ENCODE results near the gene PIPOX.

PIPOX gene

GRCh38 chr17:29058391-29058790, 15.4 kb downstream of the PIPOX start:
- H3K9ac ChIP-seq (ENCODE audit: insufficient read length) = no peak overlapping the region
- TF ChIP-seq FOXP2 (optimal IDR thresholded peaks at IDR 0.05; ENCODE audit: control extremely low read depth, extremely low read length, insufficient read depth) (no peak), POLR2AphosphoS5 (IDR thresholded peaks at IDR 0.05; ENCODE audit: borderline replicate concordance, low read depth, low read length) (no peak), EZH2 (IDR thresholded peaks at IDR 0.05) (no peak)
- no peaks in the 10 kb centered on the region for H3K36me3 ChIP-seq (ENCODE audit: insufficient read depth, low read length)
- no peak overlapping the region for H3K4me3 ChIP-seq
- no peak overlapping the region for H3K27ac ChIP-seq
- H3K9me3 ChIP-seq (ENCODE audit: low read depth, low read length) = no peaks in the 10 kb centered on the region
- DNase-seq (ENCODE audit: low read depth, low spot score) = no peak

GRCh38 chr17:29059281-29059680, 16.3 kb downstream of the PIPOX start:
- Histone ChIP-seq H3K9me3 (ENCODE audit: low read depth, low read length) (no peaks in the 10 kb centered on the region), H3K9ac (ENCODE audit: insufficient read length) (no peak overlapping the region), H3K27ac (no peak overlapping the region), H3K4me3 (no peak overlapping the region), H3K36me3 (ENCODE audit: insufficient read depth, low read length) (no peaks in the 10 kb centered on the region)
- TF ChIP-seq FOXP2 (optimal IDR thresholded peaks at IDR 0.05; ENCODE audit: control extremely low read depth, extremely low read length, insufficient read depth) (no peak), EZH2 (IDR thresholded peaks at IDR 0.05) (no peak), POLR2AphosphoS5 (IDR thresholded peaks at IDR 0.05; ENCODE audit: borderline replicate concordance, low read depth, low read length) (no peak)
- no peak for DNase-seq (ENCODE audit: low read depth, low spot score)

GRCh38 chr17:29060475-29060874, 17.5 kb downstream of the PIPOX start:
- TF ChIP-seq EZH2 (IDR thresholded peaks at IDR 0.05) = no peak
- TF ChIP-seq POLR2AphosphoS5 (IDR thresholded peaks at IDR 0.05; ENCODE audit: borderline replicate concordance, low read depth, low read length) = no peak
- TF ChIP-seq FOXP2 (optimal IDR thresholded peaks at IDR 0.05; ENCODE audit: control extremely low read depth, extremely low read length, insufficient read depth) = no peak

GRCh38 chr17:29061036-29061435, 18.1 kb downstream of the PIPOX start:
- Histone ChIP-seq H3K4me3 (no peak overlapping the region), H3K9me3 (ENCODE audit: low read depth, low read length) (no peaks in the 10 kb centered on the region), H3K9ac (ENCODE audit: insufficient read length) (no peak overlapping the region), H3K27ac (no peak overlapping the region), H3K36me3 (ENCODE audit: insufficient read depth, low read length) (no peaks in the 10 kb centered on the region)
- no peak for DNase-seq (ENCODE audit: low read depth, low spot score)
- TF ChIP-seq POLR2AphosphoS5 (IDR thresholded peaks at IDR 0.05; ENCODE audit: borderline replicate concordance, low read depth, low read length) = no peak
- no peak for TF ChIP-seq EZH2 (IDR thresholded peaks at IDR 0.05)
- TF ChIP-seq FOXP2 (optimal IDR thresholded peaks at IDR 0.05; ENCODE audit: control extremely low read depth, extremely low read length, insufficient read depth) = no peak

More at GRCh38 chr17:29060475-29060874, 17.5 kb downstream of the PIPOX start:
- H3K36me3 ChIP-seq (ENCODE audit: insufficient read depth, low read length) = no peaks in the 10 kb centered on the region
- H3K9ac ChIP-seq (ENCODE audit: insufficient read length) = no peak overlapping the region
- no peak overlapping the region for H3K27ac ChIP-seq
- H3K9me3 ChIP-seq (ENCODE audit: low read depth, low read length) = no peaks in the 10 kb centered on the region
- no peak for DNase-seq (ENCODE audit: low read depth, low spot score)
- H3K4me3 ChIP-seq = no peak overlapping the region

- H3K36me3 ChIP-seq (ENCODE audit: insufficient read depth, low read length) = no peaks in the 10 kb centered on the region
- H3K9me3 ChIP-seq (ENCODE audit: low read depth, low read length) = no peaks in the 10 kb centered on the region
- no peak overlapping the region for H3K27ac ChIP-seq
- DNase-seq (ENCODE audit: low read depth, low spot score) = no peak
- no peak for TF ChIP-seq FOXP2 (optimal IDR thresholded peaks at IDR 0.05; ENCODE audit: control extremely low read depth, extremely low read length, insufficient read depth)
- H3K9ac ChIP-seq (ENCODE audit: insufficient read length) = no peak overlapping the region
- no peak overlapping the region for H3K4me3 ChIP-seq
These were observed 19.3 kb downstream of the PIPOX start for GRCh38 chr17:29062215-29062614.

DNA sequence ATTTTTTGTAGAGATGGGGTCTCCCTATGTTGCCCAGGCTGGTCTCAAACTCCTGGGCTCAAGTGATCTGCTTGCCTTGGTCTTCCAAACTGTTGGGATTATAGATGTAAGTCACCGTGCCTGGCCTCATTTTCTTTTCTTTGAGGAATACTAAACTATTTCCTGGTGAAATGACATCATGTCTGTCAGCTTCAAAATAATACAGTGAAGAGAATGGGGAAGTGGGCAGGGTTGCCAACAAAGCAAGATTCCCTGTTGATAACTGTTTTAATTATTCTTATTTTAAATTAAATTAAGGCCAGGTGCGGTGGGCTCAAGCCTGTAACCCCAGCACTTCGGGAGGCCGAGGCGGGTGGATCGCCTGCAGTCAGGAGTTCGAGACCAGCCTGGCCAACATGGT, 21.1 kb downstream of the PIPOX start:
- DNase-seq (ENCODE audit: low read depth, low spot score) = no peak
- Histone ChIP-seq H3K27ac (no peak overlapping the region), H3K36me3 (ENCODE audit: insufficient read depth, low read length) (no peaks in the 10 kb centered on the region), H3K9ac (ENCODE audit: insufficient read length) (no peak overlapping the region), H3K9me3 (ENCODE audit: low read depth, low read length) (no peaks in the 10 kb centered on the region), H3K4me3 (no peak overlapping the region)
- TF ChIP-seq POLR2AphosphoS5 (IDR thresholded peaks at IDR 0.05; ENCODE audit: borderline replicate concordance, low read depth, low read length) (no peak), EZH2 (IDR thresholded peaks at IDR 0.05) (no peak), FOXP2 (optimal IDR thresholded peaks at IDR 0.05; ENCODE audit: control extremely low read depth, extremely low read length, insufficient read depth) (no peak)

- Histone ChIP-seq H3K4me3 (no peak overlapping the region), H3K9ac (ENCODE audit: insufficient read length) (no peak overlapping the region), H3K36me3 (ENCODE audit: insufficient read depth, low read length) (no peaks in the 10 kb centered on the region), H3K9me3 (ENCODE audit: low read depth, low read length) (no peaks in the 10 kb centered on the region), H3K27ac (no peak overlapping the region)
- no peak for DNase-seq (ENCODE audit: low read depth, low spot score)
- TF ChIP-seq EZH2 (IDR thresholded peaks at IDR 0.05) = no peak
- TF ChIP-seq POLR2AphosphoS5 (IDR thresholded peaks at IDR 0.05; ENCODE audit: borderline replicate concordance, low read depth, low read length) = no peak
- no peak for TF ChIP-seq FOXP2 (optimal IDR thresholded peaks at IDR 0.05; ENCODE audit: control extremely low read depth, extremely low read length, insufficient read depth)
These were observed 23.1 kb downstream of the PIPOX start for GRCh38 chr17:29066047-29066446.

- no peak for TF ChIP-seq POLR2AphosphoS5 (IDR thresholded peaks at IDR 0.05; ENCODE audit: borderline replicate concordance, low read depth, low read length)
- TF ChIP-seq EZH2 (IDR thresholded peaks at IDR 0.05) = no peak
- TF ChIP-seq FOXP2 (optimal IDR thresholded peaks at IDR 0.05; ENCODE audit: control extremely low read depth, extremely low read length, insufficient read depth) = no peak
- H3K9me3 ChIP-seq (ENCODE audit: low read depth, low read length) = no peaks in the 10 kb centered on the region
- DNase-seq (ENCODE audit: low read depth, low spot score) = no peak
- H3K36me3 ChIP-seq (ENCODE audit: insufficient read depth, low read length) = no peaks in the 10 kb centered on the region
- no peak overlapping the region for H3K27ac ChIP-seq
- H3K4me3 ChIP-seq = no peak overlapping the region
- H3K9ac ChIP-seq (ENCODE audit: insufficient read length) = no peak overlapping the region
These were observed 23.7 kb downstream of the PIPOX start for GRCh38 chr17:29066606-29067005.

GRCh38 chr17:29068818-29069217, 25.9 kb downstream of the PIPOX start:
- H3K9me3 ChIP-seq (ENCODE audit: low read depth, low read length) = no peaks in the 10 kb centered on the region
- DNase-seq (ENCODE audit: low read depth, low spot score) = no peak
- H3K27ac ChIP-seq = no peak overlapping the region
- H3K9ac ChIP-seq (ENCODE audit: insufficient read length) = no peak overlapping the region
- TF ChIP-seq EZH2 (IDR thresholded peaks at IDR 0.05) = no peak
- TF ChIP-seq POLR2AphosphoS5 (IDR thresholded peaks at IDR 0.05; ENCODE audit: borderline replicate concordance, low read depth, low read length) = no peak
- TF ChIP-seq FOXP2 (optimal IDR thresholded peaks at IDR 0.05; ENCODE audit: control extremely low read depth, extremely low read length, insufficient read depth) = no peak
- no peak overlapping the region for H3K4me3 ChIP-seq
- no peaks in the 10 kb centered on the region for H3K36me3 ChIP-seq (ENCODE audit: insufficient read depth, low read length)

Data from SK-N-MC (cell line).